PC-3 (cell line): ENCODE data around the gene TIMM17B. TPM values are rescaled to one million over a fixed set of nuclear protein-coding genes. Genes with fewer than 3 reads are reported as not detected.

Experiments
- ATAC-seq: fragments of 200-7000 bp; cut with Tn5 transposase; 2 replicates; pipeline ENCODE4 v1.9.1; 2020; ENCODE audit warnings: mild to moderate bottlenecking, moderate library complexity
- BruUV-seq: library from RNA; stranded (reverse); fragments of 400-500 nt; replicated peaks from 2 replicates; lab custom pipeline; 2021; lab: Mats Ljungman, UMichigan
- CTCF ChIA-PET: fragments of 300-600 bp; sonication (Branson Sonifier 250); formaldehyde crosslinking; loops from one replicate; lab custom pipeline; 2022; ENCODE audit warnings: antibody characterized with exemption; lab: Charles Lee
- POLR2A ChIA-PET: fragments of 300-600 bp; sonication (Branson Sonifier 250); formaldehyde crosslinking; loops from one replicate; lab custom pipeline; 2022; ENCODE audit warnings: antibody characterized with exemption; ENCODE audit not compliant: unreplicated experiment; lab: Charles Lee
- DNase-seq: peaks from one replicate; pipeline ENCODE4 v3.0.0-alpha.2; 2015
- H2AFZ ChIP-seq: fragments of 300-600 bp; sonication (generic); 2 replicates; pipeline ENCODE4 v1.6.0; 2016; ENCODE audit warnings: antibody characterized with exemption, low read length
- H3F3A ChIP-seq: fragments of 300-600 bp; sonication (generic); one replicate; pipeline ENCODE4 v1.6.0; 2017; ENCODE audit warnings: antibody characterized with exemption, low read length, control low read depth, mild to moderate bottlenecking; ENCODE audit not compliant: unreplicated experiment
- H3K27ac ChIP-seq: fragments of 300-600 bp; sonication (generic); 2 replicates; pipeline ENCODE4 v1.5.1; 2016; ENCODE audit warnings: mild to moderate bottlenecking, low read length
- H3K27me3 ChIP-seq: fragments of 300-600 bp; sonication (generic); 2 replicates; pipeline ENCODE4 v1.6.1; 2016; ENCODE audit warnings: low read length, mixed read lengths
- H3K36me3 ChIP-seq: fragments of 300-600 bp; sonication (generic); 2 replicates; pipeline ENCODE4 v1.6.1; 2016; ENCODE audit warnings: low read depth, mixed run types, low read length, mixed read lengths
- H3K4me1 ChIP-seq: fragments of 300-600 bp; sonication (generic); 2 replicates; pipeline ENCODE4 v1.5.1; 2016; ENCODE audit warnings: low read length; ENCODE audit not compliant: insufficient read depth
- H3K4me2 ChIP-seq: fragments of 300-600 bp; sonication (generic); 2 replicates; pipeline ENCODE4 v1.6.0; 2016; ENCODE audit warnings: low read length
- H3K4me3 ChIP-seq: fragments of 300-600 bp; sonication (generic); 2 replicates; pipeline ENCODE4 v1.5.1; 2016; ENCODE audit warnings: mild to moderate bottlenecking, low read length, mixed read lengths
- H3K79me2 ChIP-seq: fragments of 300-600 bp; sonication (generic); 2 replicates; pipeline ENCODE4 v1.6.1; 2017; ENCODE audit warnings: low read length, mixed read lengths
- H3K9ac ChIP-seq: fragments of 300-600 bp; sonication (generic); 2 replicates; pipeline ENCODE4 v1.6.0; 2016; ENCODE audit warnings: mild to moderate bottlenecking, low read length
- H3K9me2 ChIP-seq: fragments of 300-600 bp; sonication (generic); replicated peaks from 2 replicates; pipeline ENCODE4 v1.6.1; 2016; ENCODE audit warnings: mixed run types, low read length, mixed read lengths
- H3K9me3 ChIP-seq: fragments of 300-600 bp; sonication (generic); 2 replicates; pipeline ENCODE4 v1.6.1; 2016; ENCODE audit warnings: low read length, mixed read lengths
- H4K20me1 ChIP-seq: fragments of 300-600 bp; sonication (generic); 2 replicates; pipeline ENCODE4 v1.6.1; 2016; ENCODE audit warnings: low read length, mixed read lengths
- EZH2 ChIP-seq: fragments of 300-600 bp; sonication (generic); IDR thresholded peaks from one replicate; pipeline ENCODE4 v1.6.1; 2017; ENCODE audit warnings: antibody characterized with exemption, mild to moderate bottlenecking, low read length; ENCODE audit not compliant: unreplicated experiment
- EZH2phosphoT487 ChIP-seq: fragments of 300-600 bp; sonication (generic); IDR thresholded peaks from 2 replicates; pipeline ENCODE4 v1.6.1; 2018; ENCODE audit warnings: mild to moderate bottlenecking, antibody characterized with exemption, low read length, borderline replicate concordance
- intact Hi-C: fragments of 100-400 bp; cut with micrococcal nuclease; formaldehyde crosslinking; loops from 2 replicates; pipeline ENCODE4 v1.9.0; 2023
- total RNA-seq: library from RNA; depleted of rRNA; stranded (reverse); fragments of >200 nt; gene quantifications from 2 replicates; pipeline ENCODE4 v1.2.3, GENCODE V29; 2014
- TF ChIP-seq, protein P1 (sequence below): fragments of 300-600 bp; sonication (generic); conservative IDR thresholded peaks from 2 replicates; pipeline ENCODE4 v1.5.1; 2017; ENCODE audit warnings: antibody characterized with exemption, low read depth, mild to moderate bottlenecking, low read length

Gene TIMM17B
- total RNA-seq, 1 experiment from 2014 or later = 101 TPM

- Histone ChIP-seq H3K9me3 (no peaks in the 10 kb centered on the region), H3K4me3 (no peak overlapping the region), H3K9ac (no peak overlapping the region), H3K4me2 (no peak overlapping the region), H3K27ac (no peak overlapping the region), H3F3A (no peaks in the 10 kb centered on the region), H3K4me1 (no peaks in the 10 kb centered on the region), H3K27me3 (no peaks in the 10 kb centered on the region), H3K36me3 (peaks cover 25% of the 10 kb centered on the region), H2AFZ (no peak overlapping the region), H3K79me2 (no peaks in the 10 kb centered on the region; the same call in 1 of the 2 replicates), H4K20me1 (no peaks in the 10 kb centered on the region), H3K9me2 (no peaks in the 10 kb centered on the region)
- CTCF ChIA-PET = no interaction called here
- DNase-seq (no peak), ATAC-seq (no peak)
- no peak for TF ChIP-seq EZH2phosphoT487
- TF ChIP-seq EZH2 = no peak
- TF ChIP-seq, protein P1, sequence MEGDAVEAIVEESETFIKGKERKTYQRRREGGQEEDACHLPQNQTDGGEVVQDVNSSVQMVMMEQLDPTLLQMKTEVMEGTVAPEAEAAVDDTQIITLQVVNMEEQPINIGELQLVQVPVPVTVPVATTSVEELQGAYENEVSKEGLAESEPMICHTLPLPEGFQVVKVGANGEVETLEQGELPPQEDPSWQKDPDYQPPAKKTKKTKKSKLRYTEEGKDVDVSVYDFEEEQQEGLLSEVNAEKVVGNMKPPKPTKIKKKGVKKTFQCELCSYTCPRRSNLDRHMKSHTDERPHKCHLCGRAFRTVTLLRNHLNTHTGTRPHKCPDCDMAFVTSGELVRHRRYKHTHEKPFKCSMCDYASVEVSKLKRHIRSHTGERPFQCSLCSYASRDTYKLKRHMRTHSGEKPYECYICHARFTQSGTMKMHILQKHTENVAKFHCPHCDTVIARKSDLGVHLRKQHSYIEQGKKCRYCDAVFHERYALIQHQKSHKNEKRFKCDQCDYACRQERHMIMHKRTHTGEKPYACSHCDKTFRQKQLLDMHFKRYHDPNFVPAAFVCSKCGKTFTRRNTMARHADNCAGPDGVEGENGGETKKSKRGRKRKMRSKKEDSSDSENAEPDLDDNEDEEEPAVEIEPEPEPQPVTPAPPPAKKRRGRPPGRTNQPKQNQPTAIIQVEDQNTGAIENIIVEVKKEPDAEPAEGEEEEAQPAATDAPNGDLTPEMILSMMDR = no peak
- POLR2A ChIA-PET = no interaction called here
- intact Hi-C loops = no loop called here
- BruUV-seq = no TSS peak
These were observed 39.0 kb upstream of the TIMM17B start for GRCh38 chrX:48936429-48937053.

DNA sequence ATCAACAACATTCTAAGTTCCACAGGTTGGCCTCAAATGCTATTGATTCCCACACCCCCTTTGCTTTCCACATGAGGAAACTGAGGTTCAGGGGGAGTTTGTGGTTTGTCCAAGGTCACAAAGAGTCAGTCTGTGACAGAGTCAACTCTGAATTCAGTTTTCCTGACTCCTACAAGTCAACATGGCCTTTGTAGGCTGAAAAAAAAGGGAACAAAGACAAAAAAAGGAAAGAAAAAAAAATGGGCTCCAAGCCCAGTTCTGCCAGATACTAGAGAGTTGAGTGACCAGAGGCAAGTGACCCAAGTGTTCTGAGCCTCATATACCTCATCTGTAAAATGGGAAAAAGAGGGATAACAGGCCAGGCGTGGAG is 37.7 kb upstream of the TIMM17B start:
- peaks cover 25% of the 10 kb centered on the region for H3K36me3 ChIP-seq
- H3K4me3 ChIP-seq = no peak overlapping the region
- ATAC-seq = no peak
- H3F3A ChIP-seq = no peaks in the 10 kb centered on the region
- H3K4me1 ChIP-seq = no peaks in the 10 kb centered on the region
- TF ChIP-seq, protein P1 = no peak
- TF ChIP-seq EZH2phosphoT487 = no peak
- no peak for TF ChIP-seq EZH2
- ChIA-PET POLR2A (no interaction called here), CTCF (no interaction called here)
- DNase-seq = no peak
- BruUV-seq = no TSS peak
- H3K27ac ChIP-seq = no peak overlapping the region
- no peak overlapping the region for H2AFZ ChIP-seq
- intact Hi-C loops = no loop called here
- no peaks in the 10 kb centered on the region for H4K20me1 ChIP-seq
- H3K9me3 ChIP-seq = no peaks in the 10 kb centered on the region
- no peak overlapping the region for H3K9ac ChIP-seq
- no peak overlapping the region for H3K4me2 ChIP-seq
- H3K27me3 ChIP-seq = no peaks in the 10 kb centered on the region
- no peaks in the 10 kb centered on the region; the same call in 1 of the 2 replicates for H3K79me2 ChIP-seq
- no peaks in the 10 kb centered on the region for H3K9me2 ChIP-seq

DNA sequence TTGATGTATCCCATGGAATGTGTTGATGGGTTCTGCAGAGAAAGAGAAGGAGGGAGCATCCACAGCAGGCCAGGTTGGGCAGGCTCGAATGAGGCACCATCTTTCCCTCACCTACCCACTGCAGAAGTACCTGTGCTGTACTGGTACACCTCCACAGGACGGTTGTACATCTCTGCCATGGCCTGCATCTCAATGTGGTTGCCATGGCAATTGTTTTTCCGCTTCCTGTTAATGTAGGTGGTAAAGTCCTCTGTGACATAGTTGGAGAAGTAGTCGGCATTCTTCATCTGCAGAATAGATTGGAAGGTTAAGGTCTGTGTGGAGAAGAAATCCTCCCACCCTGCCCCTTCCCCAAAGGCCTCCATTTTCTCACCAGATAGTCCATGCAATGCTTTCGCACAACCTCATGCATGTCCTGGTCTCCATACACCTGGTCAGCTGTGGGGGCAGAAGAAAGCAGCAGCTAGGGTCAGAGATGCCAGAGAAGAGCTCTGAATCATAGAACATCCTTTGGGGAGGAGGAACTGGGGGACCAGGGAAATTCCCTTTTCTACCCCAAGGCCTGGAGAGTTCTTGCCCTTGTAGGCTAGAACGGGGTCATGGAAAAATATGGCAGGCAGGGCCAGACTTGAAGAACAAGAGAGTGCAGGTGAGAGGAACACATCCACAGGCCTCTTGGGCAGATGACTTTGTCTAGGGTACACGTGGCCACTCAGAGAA is 37.2 kb upstream of the TIMM17B start:
- peaks cover 25% of the 10 kb centered on the region for H3K36me3 ChIP-seq
- DNase-seq (no peak), ATAC-seq (no peak)
- no peaks in the 10 kb centered on the region for H3F3A ChIP-seq
- H3K4me2 ChIP-seq = no peak overlapping the region
- H3K9me3 ChIP-seq = no peaks in the 10 kb centered on the region
- no peak overlapping the region for H3K9ac ChIP-seq
- H3K27me3 ChIP-seq = no peaks in the 10 kb centered on the region
- ChIA-PET CTCF (no interaction called here), POLR2A (no interaction called here)
- no TSS peak for BruUV-seq
- no peaks in the 10 kb centered on the region for H3K4me1 ChIP-seq
- H3K27ac ChIP-seq = no peak overlapping the region
- H2AFZ ChIP-seq = no peak overlapping the region
- TF ChIP-seq, protein P1 = no peak
- TF ChIP-seq EZH2phosphoT487 (no peak), EZH2 (no peak)
- no peaks in the 10 kb centered on the region for H4K20me1 ChIP-seq
- H3K4me3 ChIP-seq = no peak overlapping the region
- intact Hi-C loops = no loop called here
- no peaks in the 10 kb centered on the region for H3K9me2 ChIP-seq
- H3K79me2 ChIP-seq = no peaks in the 10 kb centered on the region; the same call in 1 of the 2 replicates
